ENCODE data around the gene HDAC10.

HDAC10 gene

DNA sequence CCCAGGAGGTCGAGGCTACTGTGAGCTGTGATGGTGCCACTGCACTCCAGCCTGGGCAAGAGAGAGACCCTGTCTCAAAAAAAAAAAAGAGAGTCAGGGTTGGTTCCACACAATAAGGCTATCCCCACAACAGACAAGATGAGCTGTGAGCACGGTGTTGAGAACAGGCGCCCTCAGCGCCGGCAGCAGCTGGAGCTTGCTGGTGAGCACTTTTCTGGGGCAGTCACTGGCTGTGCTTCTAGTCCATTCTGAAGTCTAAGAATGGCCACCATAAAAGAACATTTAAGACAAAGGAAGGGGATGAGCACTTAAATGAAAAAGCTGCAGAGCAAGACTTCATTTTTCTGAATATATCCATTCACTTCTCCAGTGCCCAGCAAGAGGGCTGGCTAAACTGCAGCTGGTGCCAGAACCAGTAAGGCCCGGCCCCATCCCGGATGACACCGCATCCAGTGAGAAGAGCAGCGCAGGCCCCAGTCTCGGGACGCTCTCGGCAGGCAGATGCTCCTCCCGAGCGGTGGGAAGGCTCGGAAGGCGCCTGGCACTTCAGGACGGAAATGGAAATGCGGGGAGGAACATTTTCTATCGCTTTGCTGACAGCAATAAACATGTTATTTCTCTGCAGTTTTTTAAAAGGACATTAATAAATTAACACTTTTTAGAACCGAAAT is 18.4 kb downstream of the HDAC10 start:
- DNase-seq: no peak

DNA sequence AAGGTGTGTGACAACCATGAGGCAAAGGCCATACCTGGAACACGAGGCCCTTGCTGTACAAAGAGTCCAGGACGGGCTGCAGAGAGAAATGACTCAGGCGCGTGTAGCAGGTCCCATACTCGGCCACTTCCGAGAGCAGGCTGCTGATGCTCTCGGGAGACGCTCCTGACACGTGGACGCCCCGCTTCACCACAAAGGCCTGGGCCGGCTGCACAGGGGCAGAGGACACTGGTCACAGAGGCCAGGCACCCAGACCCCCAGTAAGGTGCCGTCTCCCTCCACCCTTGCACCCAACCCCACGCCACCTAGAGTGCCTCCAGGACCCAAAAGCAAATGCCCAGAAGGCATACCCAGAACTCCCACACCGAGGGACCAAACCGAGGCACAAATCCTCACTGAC is 21.7 kb downstream of the HDAC10 start:
- DNase-seq: no peak

DNA sequence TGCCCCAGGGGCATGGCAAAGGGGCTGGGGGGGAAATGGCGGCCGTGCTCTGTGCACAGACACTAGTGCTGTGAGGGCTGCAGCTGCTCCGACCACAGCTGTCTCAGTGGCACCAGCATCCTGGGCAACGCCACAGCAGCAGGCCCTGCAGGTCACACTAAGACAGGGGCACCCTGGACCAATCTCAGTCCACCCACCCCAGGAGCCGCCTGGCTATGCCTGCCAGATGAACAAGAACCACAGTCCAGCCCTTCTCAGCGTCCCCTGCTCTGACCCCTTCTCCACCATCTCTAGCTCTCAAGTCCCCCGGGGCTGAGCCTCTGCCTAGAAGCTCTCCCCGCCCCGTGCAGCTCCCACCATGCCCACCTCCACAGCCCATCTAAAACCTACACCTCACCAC is 22.7 kb downstream of the HDAC10 start:
- no peak for DNase-seq

- no peak for DNase-seq
Observed at GRCh38 chr22:50227579-50228215, 23.4 kb downstream of the HDAC10 start.

DNA sequence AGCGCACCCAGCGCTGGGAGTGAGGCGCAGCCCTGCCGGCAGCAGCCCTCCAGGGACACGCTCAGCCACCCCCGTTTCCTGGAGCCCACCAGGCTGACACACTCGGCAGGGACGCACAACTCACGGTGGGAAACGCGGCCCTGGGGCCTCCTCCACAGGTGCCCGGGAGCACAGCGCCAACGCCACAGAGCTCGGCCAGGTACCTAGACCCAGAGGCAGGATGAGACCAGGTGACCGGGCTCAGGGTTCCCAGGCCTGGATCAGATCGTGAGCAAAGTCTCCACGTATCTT is 24.2 kb downstream of the HDAC10 start:
- DNase-seq: no peak

DNA sequence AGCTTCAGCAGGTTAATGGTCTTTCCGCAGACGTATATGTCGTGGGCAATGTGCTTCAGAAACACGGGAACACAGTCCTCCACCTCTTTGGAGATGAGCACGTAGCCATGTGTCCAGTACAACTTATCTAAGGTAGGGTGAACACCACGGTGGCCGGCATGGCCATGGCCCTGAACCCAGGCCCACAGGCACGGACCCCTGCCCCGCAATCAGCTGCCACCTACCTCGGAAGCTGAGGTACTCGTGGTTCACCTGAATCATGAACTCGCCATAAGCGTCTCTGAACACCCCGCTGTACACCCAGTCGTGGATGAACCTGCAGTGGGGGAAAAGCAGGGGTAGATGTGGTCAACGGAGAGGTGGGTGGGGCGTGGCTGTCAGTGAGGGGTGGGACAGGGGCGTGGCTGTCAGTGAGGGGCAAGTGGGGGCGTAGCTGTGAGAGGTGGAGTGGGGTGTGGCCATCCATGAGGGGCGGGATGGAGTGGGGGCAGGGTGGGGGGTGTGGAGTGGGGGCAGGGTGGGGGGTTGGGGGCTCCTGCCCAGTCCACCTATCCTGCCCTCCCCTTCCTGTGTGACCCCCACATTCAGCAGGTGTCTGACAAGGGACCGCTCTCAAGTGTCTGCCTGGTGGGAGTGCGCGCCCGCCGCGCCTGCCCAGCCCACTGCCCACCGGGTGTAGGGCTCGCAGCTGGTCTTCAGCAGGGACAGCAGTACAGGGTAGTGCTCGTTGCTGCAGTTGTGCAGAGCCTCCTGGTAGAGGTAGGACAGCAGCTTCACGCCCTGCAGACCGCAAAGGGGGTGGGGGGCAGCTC is 24.8 kb downstream of the HDAC10 start:
- no peak for DNase-seq

- DNase-seq: no peak
Observed at GRCh38 chr22:50225200-50225969, 25.7 kb downstream of the HDAC10 start.

GRCh38 chr22:50224071-50224470 is 27.0 kb downstream of the HDAC10 start:
- DNase-seq: no peak

- no peak for DNase-seq
Observed at GRCh38 chr22:50222508-50222907, 28.6 kb downstream of the HDAC10 start.

DNA sequence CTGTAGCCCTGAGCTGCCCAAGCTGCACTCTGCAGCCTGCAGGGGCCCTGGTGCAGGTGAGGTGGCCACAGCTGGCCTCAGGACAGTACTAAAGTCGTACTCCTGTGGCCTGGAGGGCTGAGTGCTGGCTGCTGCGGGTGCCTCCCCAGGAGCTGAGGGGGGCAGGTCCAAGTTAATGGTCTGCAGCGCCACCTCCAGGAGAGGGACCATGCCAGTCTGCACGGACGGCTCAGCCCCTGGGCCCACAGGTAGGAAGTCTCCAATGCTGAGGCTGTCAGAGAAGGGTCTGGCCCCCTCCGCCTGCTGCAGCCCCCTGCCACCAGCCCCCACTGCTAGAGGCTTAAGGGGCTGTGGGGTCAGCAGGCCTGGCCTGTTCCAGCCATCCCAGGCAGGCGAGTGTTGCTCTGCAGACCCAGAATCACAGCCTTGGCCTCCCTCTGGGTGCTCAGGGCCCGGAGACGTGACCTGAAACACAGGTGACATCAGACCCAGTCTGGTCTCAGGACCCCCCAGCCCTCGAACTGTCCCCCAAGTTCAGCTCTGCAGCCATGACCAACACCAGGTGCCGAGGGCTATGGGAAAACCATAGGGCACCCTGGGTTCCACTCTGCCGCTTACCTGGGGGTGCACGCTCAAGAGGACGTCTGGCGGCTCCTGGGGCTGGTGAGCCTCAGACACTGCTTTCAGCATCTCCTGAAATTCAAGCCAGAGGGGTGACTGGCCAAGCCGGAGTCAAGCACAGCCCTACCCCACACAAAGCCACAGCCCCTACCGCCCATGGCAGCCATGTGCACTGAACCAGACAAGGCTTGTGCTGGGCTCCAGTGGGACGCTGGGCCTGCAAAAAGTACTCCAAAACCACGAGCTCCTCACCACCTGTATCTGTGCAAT is 29.4 kb downstream of the HDAC10 start:
- peak in 1 of 3 donors; percentile 14 for DNase-seq

DNA sequence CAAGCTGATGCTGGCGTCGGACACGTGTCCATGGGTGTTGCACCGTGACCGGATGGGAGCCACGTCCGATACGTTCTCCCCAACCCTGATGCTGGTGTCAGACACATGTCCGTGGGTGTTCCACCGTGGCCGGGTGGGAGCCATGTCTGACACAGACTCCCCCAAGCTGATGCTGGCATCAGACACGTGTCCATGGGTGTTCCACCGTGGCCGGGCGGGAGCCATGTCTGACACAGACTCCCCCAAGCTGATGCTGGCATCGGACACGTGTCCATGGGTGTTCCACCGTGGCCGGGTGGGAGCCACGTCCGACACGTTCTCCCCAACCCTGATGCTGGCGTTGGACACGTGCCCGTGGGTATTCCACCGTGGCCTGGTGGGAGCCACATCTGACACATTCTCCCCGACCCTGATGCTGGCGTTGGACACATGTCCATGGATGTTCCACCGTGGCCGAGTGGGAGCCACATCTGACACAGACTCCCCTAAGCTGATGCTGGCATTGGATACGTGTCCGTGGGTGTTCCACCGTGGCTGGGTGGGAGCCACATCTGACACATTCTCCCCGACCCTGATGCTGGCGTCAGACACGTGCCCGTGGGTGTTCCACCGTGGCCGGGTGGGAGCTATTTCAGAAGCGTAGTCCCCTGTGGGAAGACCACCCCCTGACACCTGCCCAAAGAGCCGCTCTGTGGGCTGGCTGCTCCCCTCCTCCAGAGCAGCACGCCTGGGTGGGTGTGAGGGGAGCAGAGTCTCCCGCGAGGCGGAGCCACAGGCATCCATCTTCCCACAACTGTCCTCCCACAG is 30.3 kb downstream of the HDAC10 start:
- no peak for DNase-seq

DNA sequence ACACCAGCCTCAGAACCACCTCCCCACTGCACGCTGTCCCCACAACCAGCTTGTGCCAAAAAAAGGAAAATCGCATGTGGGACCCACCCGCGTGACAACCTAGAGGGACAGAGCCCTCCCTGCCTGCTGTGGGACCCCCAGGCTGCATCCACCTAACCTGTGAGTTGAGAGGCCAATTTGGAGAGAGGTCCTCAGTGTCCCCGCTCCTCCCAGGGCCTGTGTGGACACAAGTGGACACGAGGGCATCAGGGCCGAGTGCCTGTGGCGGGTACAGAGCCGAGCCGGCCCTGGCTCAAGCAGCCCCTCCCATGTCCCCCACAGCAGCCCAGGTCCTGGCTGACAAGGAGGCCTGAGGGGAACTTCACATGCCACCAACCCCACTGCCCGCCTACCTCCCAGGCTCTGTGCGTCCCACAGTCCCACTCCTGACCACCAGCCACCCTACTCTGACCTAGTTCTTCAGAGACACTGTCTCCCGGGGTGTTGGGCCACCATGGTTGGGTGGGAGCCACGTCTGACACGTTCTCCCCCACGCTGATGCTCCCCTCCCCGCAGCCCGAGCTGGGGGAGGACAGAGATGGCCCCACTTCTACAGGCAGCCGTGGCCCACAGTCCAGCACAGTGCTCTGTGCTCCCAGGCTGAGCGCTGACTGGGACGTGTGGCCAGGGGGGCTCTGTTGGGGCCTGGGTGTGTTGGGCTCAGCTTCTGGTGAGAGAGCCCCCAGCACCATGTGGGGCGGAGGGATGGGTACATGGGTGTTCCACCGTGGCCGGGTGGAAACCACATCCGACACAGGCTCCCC is 31.1 kb downstream of the HDAC10 start:
- no peak for DNase-seq

- peak in 2 of 3 donors; percentile 12 to 20 for DNase-seq
Observed at GRCh38 chr22:50218996-50219727, 31.9 kb downstream of the HDAC10 start.

DNA sequence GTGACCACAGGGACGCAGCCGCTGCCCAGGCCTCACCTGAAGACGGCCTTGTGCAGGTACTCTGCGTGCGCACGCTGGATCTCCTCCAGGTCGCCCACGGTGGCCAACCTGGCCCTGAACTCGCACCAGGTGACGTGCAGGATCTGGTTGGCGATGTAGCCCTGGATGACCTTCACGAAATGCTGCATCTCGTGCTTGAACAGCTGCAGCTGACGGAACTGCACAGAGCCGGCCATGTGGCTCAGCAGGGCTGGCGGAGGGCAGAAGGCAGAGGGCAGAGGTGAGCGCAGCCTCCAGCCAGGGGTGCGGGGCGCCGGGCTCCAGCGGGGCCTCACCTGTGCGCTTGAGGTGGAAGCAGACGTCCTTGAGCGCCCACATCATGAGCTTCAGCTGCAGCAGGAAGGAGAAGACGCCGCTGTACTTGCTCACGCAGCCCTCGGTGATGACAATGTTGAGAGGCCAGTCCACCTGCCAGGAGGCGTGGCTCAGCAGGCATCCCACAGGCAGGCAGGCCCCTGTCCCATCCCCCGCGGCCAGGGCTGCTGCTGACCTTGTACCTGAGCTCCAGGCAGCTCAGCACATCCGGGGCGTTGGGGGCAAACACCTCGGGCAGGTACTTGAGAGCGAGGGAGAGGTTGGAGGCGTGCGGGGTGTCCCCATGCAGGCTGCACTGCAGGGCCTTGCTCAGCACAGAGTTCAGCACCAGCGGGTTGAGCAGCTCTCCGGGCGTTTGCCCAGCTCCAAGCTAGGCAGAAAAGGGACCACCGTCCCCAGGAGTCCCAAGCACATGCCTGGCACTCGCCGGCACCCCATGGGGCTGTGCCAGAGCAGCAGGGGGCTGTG is 32.7 kb downstream of the HDAC10 start:
- no peak for DNase-seq

- no peak for DNase-seq
Observed at GRCh38 chr22:50217543-50218152, 33.4 kb downstream of the HDAC10 start.

GRCh38 chr22:50216684-50217520 is 34.2 kb downstream of the HDAC10 start:
- no peak for DNase-seq

DNA sequence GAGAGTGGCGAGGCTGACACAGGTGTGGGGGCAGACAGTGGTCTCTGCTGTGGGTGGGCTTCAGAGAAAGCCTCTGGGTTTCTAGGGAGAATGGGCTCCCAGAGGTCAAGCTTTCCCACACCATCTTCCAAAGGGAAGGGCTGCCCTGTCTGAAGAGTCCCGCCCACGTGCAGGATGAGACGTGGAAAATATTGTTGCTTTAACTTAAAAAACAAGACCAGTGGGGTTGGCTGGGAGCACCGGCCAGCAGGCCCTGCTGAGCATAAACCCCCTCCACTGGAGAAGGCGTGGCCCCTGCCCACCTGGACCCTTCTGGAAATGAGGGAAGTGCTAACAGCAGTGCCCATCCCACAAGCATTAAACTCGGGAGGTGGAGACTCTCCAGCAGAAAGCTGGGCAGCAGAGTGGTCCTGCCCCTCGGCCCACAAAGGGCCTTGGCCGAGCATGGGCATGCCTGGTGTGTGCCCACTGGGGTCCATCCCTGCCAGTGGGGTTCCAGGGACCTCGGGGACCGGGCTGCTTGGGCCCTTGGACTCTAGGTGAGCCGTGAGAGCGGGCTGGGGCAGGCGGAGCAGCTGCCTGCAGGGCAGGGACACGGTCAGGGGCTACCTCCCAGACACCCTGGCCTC is 34.9 kb downstream of the HDAC10 start:
- no peak for DNase-seq

Measured in suppressor macrophage treated with lipopolysaccharide for 1 hour (primary cell).